Central memory CD8-positive, alpha-beta T cell (primary cell): Measurements from ENCODE around the gene KIT.

ENCODE experiments used
- ATAC-seq: fragments of 150-1000 bp; cut with Tn5 transposase; replicated peaks from 2 replicates; pipeline ENCODE4 v1.10.0; 2022; ENCODE audit warnings: mild to moderate bottlenecking, moderate FRiP score, moderate number of reproducible peaks; ENCODE audit not compliant: poor library complexity, severe bottlenecking; ENCODE audit errors: extremely low read depth
- DNase-seq, 2 donors: peaks; one replicate each; pipeline ENCODE4 v3.0.0; 2021; ENCODE audit warnings: low spot score in 2 of 2
- H3K27ac Mint-ChIP-seq: one replicate; pipeline ENCODE4 v1.8.0; 2022; ENCODE audit warnings: low read depth, mild to moderate bottlenecking, moderate library complexity, mixed read lengths
- H3K27me3 Mint-ChIP-seq: one replicate; pipeline ENCODE4 v1.8.0; 2022; ENCODE audit warnings: mixed read lengths
- H3K36me3 Mint-ChIP-seq: one replicate; pipeline ENCODE4 v1.8.0; 2022; ENCODE audit warnings: mild to moderate bottlenecking, moderate library complexity, mixed read lengths; ENCODE audit not compliant: insufficient read depth
- H3K4me1 Mint-ChIP-seq: one replicate; pipeline ENCODE4 v1.8.0; 2022; ENCODE audit warnings: mixed read lengths
- H3K4me3 Mint-ChIP-seq: one replicate; pipeline ENCODE4 v1.8.0; 2022; ENCODE audit warnings: mild to moderate bottlenecking, moderate library complexity, mixed read lengths
- H3K9me3 Mint-ChIP-seq: one replicate; pipeline ENCODE4 v1.8.0; 2022; ENCODE audit warnings: mixed read lengths

Gene KIT

GRCh38 chr4:54742636-54743399 is 85.1 kb downstream of the KIT start:
- Mint-ChIP-seq H3K27me3 (no peaks in the 10 kb centered on the region), H3K4me1 (no peaks in the 10 kb centered on the region), H3K4me3 (no peak overlapping the region), H3K36me3 (no peaks in the 10 kb centered on the region), H3K9me3 (peaks cover 16% of the 10 kb centered on the region), H3K27ac (no peak overlapping the region)
- no peak for DNase-seq
- no peak for ATAC-seq

- H3K4me1 Mint-ChIP-seq = no peaks in the 10 kb centered on the region
- H3K4me3 Mint-ChIP-seq = no peak overlapping the region
- no peak for ATAC-seq
- H3K27ac Mint-ChIP-seq = no peak overlapping the region
- no peaks in the 10 kb centered on the region for H3K27me3 Mint-ChIP-seq
- H3K36me3 Mint-ChIP-seq = no peaks in the 10 kb centered on the region
- H3K9me3 Mint-ChIP-seq = peaks cover 21% of the 10 kb centered on the region
- DNase-seq = no peak
These were observed 85.8 kb downstream of the KIT start for GRCh38 chr4:54743562-54743961.

DNA sequence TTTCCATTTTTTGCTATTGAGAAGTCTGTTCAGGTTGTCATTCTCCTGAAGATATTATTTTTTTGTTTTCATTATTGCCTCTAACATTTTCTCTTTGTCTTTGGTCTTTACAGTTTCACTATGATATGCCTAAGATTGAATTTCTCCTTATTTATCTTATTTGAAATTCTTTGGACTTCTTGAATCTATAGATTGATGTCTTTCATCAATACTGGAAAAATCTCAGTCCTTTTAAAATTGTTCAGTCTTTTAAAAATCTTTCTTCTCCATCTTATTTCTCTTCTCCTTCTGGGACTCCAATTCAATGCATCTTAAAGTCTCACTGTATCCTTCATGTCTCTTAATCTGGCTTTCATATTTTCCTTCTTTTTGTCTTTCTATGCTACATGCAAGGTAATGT is 86.7 kb downstream of the KIT start:
- H3K36me3 Mint-ChIP-seq = no peaks in the 10 kb centered on the region
- no peaks in the 10 kb centered on the region for H3K27me3 Mint-ChIP-seq
- H3K27ac Mint-ChIP-seq = no peak overlapping the region
- ATAC-seq (no peak), DNase-seq (no peak)
- peaks cover 21% of the 10 kb centered on the region for H3K9me3 Mint-ChIP-seq
- H3K4me3 Mint-ChIP-seq = no peak overlapping the region
- no peaks in the 10 kb centered on the region for H3K4me1 Mint-ChIP-seq

- Mint-ChIP-seq H3K4me3 (no peak overlapping the region), H3K4me1 (no peaks in the 10 kb centered on the region), H3K9me3 (peaks cover 21% of the 10 kb centered on the region), H3K27ac (no peak overlapping the region), H3K36me3 (no peaks in the 10 kb centered on the region), H3K27me3 (no peaks in the 10 kb centered on the region)
- DNase-seq = no peak
- ATAC-seq = no peak
These were observed 87.4 kb downstream of the KIT start for GRCh38 chr4:54745031-54745770.

DNA sequence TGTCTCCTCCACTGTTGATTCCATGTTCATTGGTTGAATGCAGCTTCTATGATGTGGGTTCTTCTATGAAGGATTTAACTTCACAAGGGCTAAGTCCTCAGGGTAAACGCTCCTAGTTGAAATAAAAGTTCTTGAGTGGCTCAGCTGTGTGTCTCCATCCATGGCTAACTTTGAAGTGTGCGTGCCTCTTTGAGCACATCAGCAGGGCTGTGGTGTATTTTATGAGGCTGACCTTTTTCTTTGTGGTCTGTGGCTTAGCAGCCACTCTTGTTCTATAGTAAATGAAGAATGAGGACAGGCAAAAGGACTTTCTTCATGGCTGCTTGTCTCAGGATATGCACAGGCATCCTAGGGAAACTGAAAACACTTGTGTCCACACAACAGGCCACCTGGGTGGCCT is 88.5 kb downstream of the KIT start:
- Mint-ChIP-seq H3K27me3 (no peaks in the 10 kb centered on the region), H3K4me3 (no peak overlapping the region)
- DNase-seq = no peak

DNA sequence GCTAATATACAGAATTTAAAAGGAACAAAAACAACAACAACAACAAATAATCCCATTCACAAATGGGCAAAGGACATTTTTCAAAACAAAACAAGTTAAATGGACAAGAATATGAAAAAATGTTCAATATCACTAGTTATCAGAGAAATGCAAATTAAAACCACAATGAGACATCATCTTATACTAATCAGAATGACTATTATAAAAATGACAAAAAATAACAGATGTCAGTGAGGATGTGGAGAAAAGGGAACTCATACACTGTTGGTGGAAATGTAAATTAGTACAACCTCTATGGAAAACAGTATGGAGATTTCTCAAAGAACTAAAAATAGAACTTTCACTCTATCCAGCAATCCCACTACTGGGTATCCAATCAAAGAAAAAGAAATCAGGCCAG is 92.6 kb downstream of the KIT start:
- DNase-seq (no peak), ATAC-seq (no peak)
- Mint-ChIP-seq H3K36me3 (no peaks in the 10 kb centered on the region), H3K9me3 (peaks cover 13% of the 10 kb centered on the region), H3K4me1 (no peaks in the 10 kb centered on the region), H3K27ac (no peak overlapping the region), H3K4me3 (no peak overlapping the region), H3K27me3 (no peaks in the 10 kb centered on the region)

More for the DNA sequence above, 88.5 kb downstream of the KIT start:
- Mint-ChIP-seq H3K4me1 (no peaks in the 10 kb centered on the region), H3K27ac (no peak overlapping the region), H3K36me3 (no peaks in the 10 kb centered on the region), H3K9me3 (peaks cover 21% of the 10 kb centered on the region)
- ATAC-seq = no peak

DNA sequence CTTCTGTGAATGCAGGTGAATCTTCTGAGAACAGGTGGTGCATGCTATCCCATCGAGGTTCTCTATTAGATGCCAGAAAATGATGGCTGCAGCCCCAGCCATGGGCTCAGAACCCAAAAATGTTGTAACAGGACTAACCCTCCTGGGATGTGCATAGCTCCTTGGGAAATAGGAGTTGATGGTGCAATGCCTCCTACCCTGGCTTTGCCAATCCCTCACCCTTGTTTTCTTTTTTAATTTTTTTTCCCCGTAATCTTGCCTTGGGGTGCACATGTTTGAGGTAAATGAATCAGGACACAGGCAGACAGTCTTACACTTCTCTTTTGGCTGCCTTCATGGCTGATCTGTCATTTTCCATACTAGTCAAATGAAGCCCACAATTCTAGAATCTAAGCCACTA is 96.6 kb downstream of the KIT start:
- ATAC-seq = no peak
- H3K4me1 Mint-ChIP-seq = no peaks in the 10 kb centered on the region
- H3K4me3 Mint-ChIP-seq = no peak overlapping the region
- DNase-seq = no peak
- no peak overlapping the region for H3K27ac Mint-ChIP-seq
- H3K9me3 Mint-ChIP-seq = peaks cover 17% of the 10 kb centered on the region
- no peaks in the 10 kb centered on the region for H3K27me3 Mint-ChIP-seq
- H3K36me3 Mint-ChIP-seq = no peaks in the 10 kb centered on the region

GRCh38 chr4:54764476-54764875 is 106.7 kb downstream of the KIT start:
- no peak overlapping the region for H3K27ac Mint-ChIP-seq
- H3K4me1 Mint-ChIP-seq = no peaks in the 10 kb centered on the region
- no peaks in the 10 kb centered on the region for H3K27me3 Mint-ChIP-seq
- DNase-seq = no peak
- H3K9me3 Mint-ChIP-seq = peaks cover 15% of the 10 kb centered on the region
- H3K4me3 Mint-ChIP-seq = no peak overlapping the region
- ATAC-seq = no peak
- no peaks in the 10 kb centered on the region for H3K36me3 Mint-ChIP-seq

DNA sequence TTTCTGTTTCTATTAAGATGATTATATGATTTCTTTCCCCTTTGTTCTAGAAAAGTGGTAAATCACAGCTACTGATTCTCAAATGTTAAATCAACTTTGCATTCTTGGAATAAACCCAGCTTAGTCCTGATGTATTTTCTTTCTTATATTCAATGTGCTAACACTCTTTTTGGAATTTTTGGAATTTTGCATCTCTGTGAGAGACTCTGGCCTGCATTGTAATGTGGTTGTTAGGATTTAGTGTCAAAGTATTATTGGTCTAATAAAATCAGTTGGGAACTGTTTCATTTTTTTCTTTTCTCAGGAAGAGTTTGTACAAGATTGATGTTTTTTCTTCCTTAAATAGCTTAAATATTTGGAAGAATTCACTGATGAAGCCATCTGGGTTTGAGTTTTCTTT is 109.6 kb downstream of the KIT start:
- ATAC-seq (no peak), DNase-seq (no peak)
- peaks cover 15% of the 10 kb centered on the region for H3K9me3 Mint-ChIP-seq
- no peaks in the 10 kb centered on the region for H3K36me3 Mint-ChIP-seq
- H3K27me3 Mint-ChIP-seq = no peaks in the 10 kb centered on the region
- no peak overlapping the region for H3K4me3 Mint-ChIP-seq
- no peak overlapping the region for H3K27ac Mint-ChIP-seq
- H3K4me1 Mint-ChIP-seq = no peaks in the 10 kb centered on the region

- Mint-ChIP-seq H3K4me3 (no peak overlapping the region), H3K9me3 (peaks cover 20% of the 10 kb centered on the region), H3K4me1 (no peaks in the 10 kb centered on the region), H3K27me3 (no peaks in the 10 kb centered on the region), H3K36me3 (no peaks in the 10 kb centered on the region), H3K27ac (no peak overlapping the region)
- no peak for DNase-seq
- no peak for ATAC-seq
These were observed 115.3 kb downstream of the KIT start for GRCh38 chr4:54773022-54773421.

- DNase-seq (no peak), ATAC-seq (no peak)
- no peaks in the 10 kb centered on the region for H3K36me3 Mint-ChIP-seq
- H3K4me1 Mint-ChIP-seq = no peaks in the 10 kb centered on the region
- peaks cover 16% of the 10 kb centered on the region for H3K9me3 Mint-ChIP-seq
- no peak overlapping the region for H3K4me3 Mint-ChIP-seq
- no peak overlapping the region for H3K27ac Mint-ChIP-seq
- no peaks in the 10 kb centered on the region for H3K27me3 Mint-ChIP-seq
These were observed 121.3 kb downstream of the KIT start for GRCh38 chr4:54779036-54779435.

GRCh38 chr4:54779476-54780148 is 121.9 kb downstream of the KIT start:
- H3K36me3 Mint-ChIP-seq = no peaks in the 10 kb centered on the region
- DNase-seq (no peak), ATAC-seq (no peak)
- H3K27ac Mint-ChIP-seq = no peak overlapping the region
- H3K9me3 Mint-ChIP-seq = peaks cover 14% of the 10 kb centered on the region
- H3K4me3 Mint-ChIP-seq = no peak overlapping the region
- H3K4me1 Mint-ChIP-seq = no peaks in the 10 kb centered on the region
- H3K27me3 Mint-ChIP-seq = no peaks in the 10 kb centered on the region

DNA sequence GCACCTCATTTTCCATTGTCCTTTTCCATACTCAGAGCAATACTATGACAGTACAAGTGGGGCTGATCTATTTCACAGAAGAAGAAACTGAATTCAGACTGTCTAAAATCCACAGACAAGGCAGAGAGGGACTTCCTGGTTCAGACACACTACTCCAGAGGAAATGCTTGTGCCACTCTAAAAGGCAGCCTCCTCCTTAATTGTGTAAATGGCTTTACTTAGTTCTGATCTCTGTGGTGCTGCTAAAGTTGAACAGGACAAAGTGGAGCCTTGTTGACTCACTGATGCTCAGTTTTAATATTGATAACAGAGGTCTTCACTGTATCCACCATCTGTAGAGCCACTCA is 122.4 kb downstream of the KIT start:
- Mint-ChIP-seq H3K36me3 (no peaks in the 10 kb centered on the region), H3K27me3 (no peaks in the 10 kb centered on the region), H3K4me3 (no peak overlapping the region), H3K9me3 (peaks cover 12% of the 10 kb centered on the region), H3K4me1 (no peaks in the 10 kb centered on the region), H3K27ac (no peak overlapping the region)
- ATAC-seq (no peak), DNase-seq (no peak)
